ENCODE measurements around the gene SMCO3.

The SMCO3 gene

GRCh38 chr12:14814014-14814413, at the start of gene SMCO3:
SMCO3 (minus strand) TSS chr12:14814182; CDS start chr12:14806680, 7,502 bp downstream.
- TF ChIP-seq CTCF (conservative IDR thresholded peaks at IDR 0.05): no peak
- H3K27ac ChIP-seq: peak within 1 kb of the TSS; percentile 63

DNA sequence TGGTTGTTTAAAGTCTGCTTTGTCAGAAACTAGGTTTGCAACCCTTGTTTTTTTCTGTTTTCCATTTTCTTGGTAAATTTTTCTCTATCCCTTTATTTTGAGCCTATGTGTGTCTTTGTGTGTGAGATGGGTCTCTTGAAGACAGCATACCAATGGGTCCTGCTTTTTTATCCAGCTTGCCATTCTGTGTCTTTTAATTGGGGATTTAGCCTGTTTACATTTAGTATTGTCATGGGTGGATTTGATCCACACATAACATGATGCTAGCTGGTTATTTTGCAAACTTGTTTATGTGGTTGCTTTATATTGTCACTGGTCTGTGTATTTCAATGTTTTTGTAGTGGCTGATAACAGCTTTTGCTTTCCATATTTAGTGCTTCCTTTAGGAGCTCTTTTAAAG, 46.5 kb upstream of the SMCO3 start:
- no peak for TF ChIP-seq CTCF (conservative IDR thresholded peaks at IDR 0.05)
- H3K27ac ChIP-seq: no peak overlapping the region

DNA sequence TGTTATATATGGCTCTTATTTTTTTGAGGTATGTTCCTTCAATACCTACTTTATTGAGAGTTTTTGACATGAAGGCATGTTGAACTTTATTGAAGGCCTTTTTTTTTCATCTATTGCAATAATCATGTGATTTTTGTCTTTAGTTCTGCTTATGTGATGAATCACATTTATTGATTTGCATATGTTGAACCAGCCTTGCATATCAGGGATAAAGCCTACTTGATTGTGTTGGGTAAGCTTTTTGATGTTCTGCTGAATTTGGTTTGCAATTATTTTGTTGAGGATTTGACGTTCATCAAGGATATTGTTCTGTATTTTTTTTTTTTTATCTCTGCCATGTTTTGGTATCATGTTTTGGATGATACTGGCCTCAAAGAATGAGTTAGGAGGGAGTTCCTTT, 44.5 kb upstream of the SMCO3 start:
- TF ChIP-seq CTCF (conservative IDR thresholded peaks at IDR 0.05): no peak
- H3K27ac ChIP-seq: no peak overlapping the region

DNA sequence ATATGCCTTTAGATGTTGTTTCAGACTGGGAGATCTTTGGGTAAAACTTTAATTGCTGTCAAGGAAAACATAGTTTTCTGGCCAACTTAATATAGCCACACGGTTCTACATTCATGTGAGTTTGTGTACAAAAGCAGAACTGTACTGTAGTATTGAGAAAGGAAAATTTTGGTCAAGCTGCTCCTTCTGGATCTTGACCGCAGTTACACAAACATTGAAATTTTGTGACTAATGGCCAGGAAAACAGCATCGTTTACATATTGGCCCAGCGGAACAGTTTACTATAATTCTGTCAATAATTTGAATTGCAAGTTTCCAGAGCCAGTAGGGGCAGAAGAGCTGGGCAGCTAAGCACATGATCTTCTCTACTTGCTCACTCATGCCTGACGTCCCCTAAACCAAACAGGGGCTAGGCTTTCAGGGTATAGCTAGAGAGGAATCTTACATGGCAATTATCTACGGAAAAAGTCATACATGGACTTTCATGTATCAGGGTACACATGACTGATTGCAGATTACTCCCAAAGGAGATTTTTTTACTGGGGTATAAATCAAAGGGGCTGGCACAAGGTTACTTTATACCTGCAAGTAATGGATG, 40.7 kb upstream of the SMCO3 start:
- no peak overlapping the region for H3K27ac ChIP-seq

DNA sequence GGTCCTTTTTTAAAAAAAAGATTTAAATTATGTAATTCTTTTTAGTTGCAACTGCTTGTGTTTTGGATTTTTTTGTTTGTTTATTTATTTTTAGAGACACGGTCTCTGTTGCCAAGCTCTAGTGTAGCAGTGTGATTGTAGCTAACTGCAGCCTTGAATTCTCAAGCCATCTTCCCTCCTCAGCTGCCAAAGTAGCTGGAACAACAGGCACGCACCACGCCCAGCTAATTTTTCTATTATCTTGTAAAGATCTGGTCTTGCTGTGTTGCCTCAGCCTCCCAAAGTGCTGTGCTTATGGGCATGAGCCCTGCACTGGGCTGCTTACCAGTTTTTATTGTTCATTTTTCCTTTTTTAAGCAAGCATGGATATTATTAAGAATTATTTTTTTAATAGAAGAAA, 40.0 kb upstream of the SMCO3 start:
- no peak overlapping the region for H3K27ac ChIP-seq
- no peak for TF ChIP-seq CTCF (conservative IDR thresholded peaks at IDR 0.05)

More for the DNA sequence above, 40.7 kb upstream of the SMCO3 start:
- TF ChIP-seq CTCF (conservative IDR thresholded peaks at IDR 0.05): no peak

GRCh38 chr12:14852880-14853279, 38.9 kb upstream of the SMCO3 start:
- TF ChIP-seq CTCF (conservative IDR thresholded peaks at IDR 0.05): no peak
- no peak overlapping the region for H3K27ac ChIP-seq

GRCh38 chr12:14850929-14851663, 37.1 kb upstream of the SMCO3 start:
- no peak for TF ChIP-seq CTCF (conservative IDR thresholded peaks at IDR 0.05)
- no peak overlapping the region for H3K27ac ChIP-seq
